Neural progenitor cell (in vitro differentiated cells): ENCODE measurements around the gene ATRN. TPM values are rescaled to one million over a fixed set of nuclear protein-coding genes. Genes with fewer than 3 reads are reported as not detected.

ENCODE experiments used
- DNase-seq: peaks from one replicate; pipeline ENCODE4 v3.0.0-alpha.2; 2016; ENCODE audit warnings: low spot score
- H2AFZ ChIP-seq: fragments of 200-600 bp; sonication (generic); replicated peaks from 2 replicates; pipeline ENCODE4 v1.6.1; 2016; ENCODE audit warnings: antibody characterized with exemption
- H3F3A ChIP-seq: fragments of 200-600 bp; sonication (generic); 2 replicates; pipeline ENCODE4 v1.6.1; 2016; ENCODE audit warnings: antibody characterized with exemption, low read depth
- H3K27ac ChIP-seq: fragments of 200-600 bp; sonication (generic); 2 replicates; pipeline ENCODE4 v1.5.1; 2016; ENCODE audit warnings: mild to moderate bottlenecking
- H3K27me3 ChIP-seq: fragments of 200-600 bp; sonication (generic); 2 replicates; pipeline ENCODE4 v1.6.1; 2016; ENCODE audit warnings: mild to moderate bottlenecking, moderate library complexity
- H3K36me3 ChIP-seq: fragments of 200-600 bp; sonication (generic); 2 replicates; pipeline ENCODE4 v1.5.1; 2016
- H3K4me1 ChIP-seq: fragments of 200-600 bp; sonication (generic); 2 replicates; pipeline ENCODE4 v1.6.1; 2016; ENCODE audit warnings: mixed run types
- H3K4me2 ChIP-seq: fragments of 200-600 bp; sonication (generic); 2 replicates; pipeline ENCODE4 v1.6.1; 2016
- H3K4me3 ChIP-seq: fragments of 200-600 bp; sonication (generic); 2 replicates; pipeline ENCODE4 v1.5.1; 2016
- H3K79me2 ChIP-seq: fragments of 200-600 bp; sonication (generic); 2 replicates; pipeline ENCODE4 v1.6.1; 2016; ENCODE audit warnings: low read depth
- H3K9ac ChIP-seq: fragments of 200-600 bp; sonication (generic); 2 replicates; pipeline ENCODE4 v1.6.1; 2016
- H3K9me3 ChIP-seq: fragments of 200-600 bp; sonication (generic); 2 replicates; pipeline ENCODE4 v1.5.1; 2016; ENCODE audit warnings: low read depth
- H4K20me1 ChIP-seq: fragments of 200-600 bp; sonication (generic); 2 replicates; pipeline ENCODE4 v1.6.1; 2016; ENCODE audit warnings: low read depth
- H3K27ac Mint-ChIP-seq: 3 replicates; pipeline ENCODE4 v1.8.0; 2021; ENCODE audit warnings: mixed read lengths
- H3K27me3 Mint-ChIP-seq: 2 replicates; pipeline ENCODE4 v1.8.0; 2022; ENCODE audit warnings: low read depth, mild to moderate bottlenecking, inconsistent platforms, moderate library complexity, mixed read lengths; ENCODE audit not compliant: insufficient read depth
- H3K36me3 Mint-ChIP-seq: 3 replicates; pipeline ENCODE4 v1.8.0; 2021; ENCODE audit warnings: mixed read lengths
- H3K4me1 Mint-ChIP-seq: 3 replicates; pipeline ENCODE4 v1.8.0; 2021; ENCODE audit warnings: mixed read lengths
- H3K4me3 Mint-ChIP-seq: 3 replicates; pipeline ENCODE4 v1.8.0; 2021; ENCODE audit warnings: mild to moderate bottlenecking, moderate library complexity, mixed read lengths
- H3K9me3 Mint-ChIP-seq: 3 replicates; pipeline ENCODE4 v1.8.0; 2020; ENCODE audit warnings: mixed read lengths
- CTCF ChIP-seq: fragments of 200-600 bp; sonication (generic); IDR thresholded peaks from 2 replicates; pipeline ENCODE4 v1.5.1; 2017; ENCODE audit warnings: antibody characterized with exemption, mild to moderate bottlenecking
- EZH2 ChIP-seq: fragments of 200-600 bp; sonication (generic); IDR thresholded peaks from 2 replicates; pipeline ENCODE4 v1.6.1; 2017; ENCODE audit warnings: antibody characterized with exemption, mild to moderate bottlenecking, moderate library complexity
- EZH2phosphoT487 ChIP-seq: fragments of 200-600 bp; sonication (generic); IDR thresholded peaks from 2 replicates; pipeline ENCODE4 v1.6.1; 2017; ENCODE audit warnings: antibody characterized with exemption
- total RNA-seq: library from RNA; depleted of rRNA; stranded (reverse); fragments of >200 nt; gene quantifications from 2 replicates; pipeline ENCODE4 v1.2.3, GENCODE V29; 2015; ENCODE audit warnings: low replicate concordance

The ATRN gene
- total RNA-seq, 1 donor from 2014 or later: 36.8 TPM

- H3F3A ChIP-seq: no peaks in the 10 kb centered on the region
- H3K36me3 ChIP-seq: no peaks in the 10 kb centered on the region
- Mint-ChIP-seq H3K9me3 (no peaks in the 10 kb centered on the region), H3K4me1 (peaks cover 13% of the 10 kb centered on the region), H3K36me3 (peaks cover 13% of the 10 kb centered on the region), H3K27ac (no peak overlapping the region), H3K4me3 (no peak overlapping the region), H3K27me3 (peaks cover 2% of the 10 kb centered on the region)
- H3K27ac ChIP-seq: no peak overlapping the region
- H3K4me1 ChIP-seq: peaks cover 8% of the 10 kb centered on the region
- no peak for DNase-seq
- H3K79me2 ChIP-seq: no peaks in the 10 kb centered on the region
- H3K27me3 ChIP-seq: no peaks in the 10 kb centered on the region
- no peak overlapping the region for H3K9ac ChIP-seq
- TF ChIP-seq EZH2: no peak
- H2AFZ ChIP-seq: no peak overlapping the region
- no peaks in the 10 kb centered on the region for H3K9me3 ChIP-seq
- no peak overlapping the region for H3K4me2 ChIP-seq
- no peak overlapping the region for H3K4me3 ChIP-seq
- H4K20me1 ChIP-seq: no peaks in the 10 kb centered on the region
These were observed 175.8 kb downstream of the ATRN start for GRCh38 chr20:3646651-3647050.

- Mint-ChIP-seq H3K9me3 (no peaks in the 10 kb centered on the region), H3K36me3 (peaks cover 7% of the 10 kb centered on the region), H3K27me3 (peaks cover 2% of the 10 kb centered on the region), H3K27ac (no peak overlapping the region), H3K4me1 (peaks cover 13% of the 10 kb centered on the region), H3K4me3 (no peak overlapping the region)
- Histone ChIP-seq H3K4me2 (no peak overlapping the region), H3K4me3 (no peak overlapping the region), H3K4me1 (peaks cover 8% of the 10 kb centered on the region), H3F3A (no peaks in the 10 kb centered on the region), H2AFZ (no peak overlapping the region), H3K27ac (no peak overlapping the region), H3K9ac (no peak overlapping the region), H3K27me3 (no peaks in the 10 kb centered on the region), H3K79me2 (no peaks in the 10 kb centered on the region), H3K9me3 (no peaks in the 10 kb centered on the region), H4K20me1 (no peaks in the 10 kb centered on the region), H3K36me3 (no peaks in the 10 kb centered on the region)
- no peak for DNase-seq
- TF ChIP-seq EZH2: no peak
- TF ChIP-seq EZH2phosphoT487: no peak
- no peak for TF ChIP-seq CTCF
These were observed 176.7 kb downstream of the ATRN start for GRCh38 chr20:3647473-3647872.

GRCh38 chr20:3648951-3649350 lies 178.1 kb downstream of the ATRN start:
- H3K27ac Mint-ChIP-seq: no peak overlapping the region
- H3K4me3 Mint-ChIP-seq: no peak overlapping the region
- peaks cover 8% of the 10 kb centered on the region for H3K4me1 ChIP-seq

More at GRCh38 chr20:3648951-3649350, 178.1 kb downstream of the ATRN start:
- H3K4me3 ChIP-seq: no peak overlapping the region
- peaks cover 8% of the 10 kb centered on the region for H3K36me3 Mint-ChIP-seq
- H2AFZ ChIP-seq: no peak overlapping the region
- DNase-seq: no peak
- peaks cover 2% of the 10 kb centered on the region for H3K27me3 Mint-ChIP-seq
- H3K36me3 ChIP-seq: no peaks in the 10 kb centered on the region
- peaks cover 3% of the 10 kb centered on the region for H3K9me3 Mint-ChIP-seq
- peak overlapping the region; percentile 52 for H3K4me2 ChIP-seq
- no peaks in the 10 kb centered on the region for H3K79me2 ChIP-seq
- no peak overlapping the region for H3K9ac ChIP-seq
- no peaks in the 10 kb centered on the region for H4K20me1 ChIP-seq
- no peaks in the 10 kb centered on the region for H3K9me3 ChIP-seq
- H3K27me3 ChIP-seq: no peaks in the 10 kb centered on the region
- TF ChIP-seq EZH2 (no peak), EZH2phosphoT487 (no peak), CTCF (no peak)
- H3F3A ChIP-seq: no peaks in the 10 kb centered on the region
- no peak overlapping the region for H3K27ac ChIP-seq
- H3K4me1 Mint-ChIP-seq: peaks cover 16% of the 10 kb centered on the region
